HepG2 (cell line): ENCODE data around the gene MRPS7. TPM values are rescaled to one million over a fixed set of nuclear protein-coding genes. Genes with fewer than 3 reads are reported as not detected.

Experiments used
- DPF2 ChIP-seq: sonication (generic); formaldehyde crosslinking; IDR thresholded peaks from 2 replicates; pipeline ENCODE4 v1.4.0; 2020; ENCODE audit warnings: mild to moderate bottlenecking, low read depth, missing genetic modification reagents, borderline replicate concordance
- E2F5 ChIP-seq: sonication (generic); formaldehyde crosslinking; conservative IDR thresholded peaks from 2 replicates; pipeline ENCODE4 v1.4.0; 2020; ENCODE audit warnings: missing genetic modification reagents
- ETS1 ChIP-seq: sonication (generic); formaldehyde crosslinking; IDR thresholded peaks from 2 replicates; pipeline ENCODE4 v1.4.0; 2020; ENCODE audit warnings: missing genetic modification reagents
- EZH2 ChIP-seq: conservative IDR thresholded peaks from 2 replicates; pipeline ENCODE4 v1.6.1; 2012; ENCODE audit warnings: mild to moderate bottlenecking, low read depth, low read length, moderate library complexity
- HHEX ChIP-seq: IDR thresholded peaks from 2 replicates; pipeline ENCODE4 v1.6.1; 2016; ENCODE audit warnings: control low read depth
- HNF1B ChIP-seq: sonication (generic); formaldehyde crosslinking; IDR thresholded peaks from 2 replicates; pipeline ENCODE4 v1.5.1; 2020; ENCODE audit warnings: mild to moderate bottlenecking, moderate library complexity, missing genetic modification reagents
- MAFK ChIP-seq, 2 experiments: IDR thresholded peaks in 1 of 2; conservative IDR thresholded peaks in 1 of 2; 2 replicates each; pipeline ENCODE4 v1.6.1; 2011; ENCODE audit warnings: improper control_type of control experiment in 2 of 2, low read length in 2 of 2
- MED8 ChIP-seq: sonication (generic); formaldehyde crosslinking; IDR thresholded peaks from 2 replicates; pipeline ENCODE4 v1.8.1; 2023; ENCODE audit warnings: mild to moderate bottlenecking, missing genetic modification reagents; ENCODE audit not compliant: insufficient replicate concordance
- MZF1 ChIP-seq: sonication (generic); formaldehyde crosslinking; IDR thresholded peaks from 2 replicates; pipeline ENCODE4 v1.8.1; 2023; ENCODE audit warnings: mild to moderate bottlenecking, missing genetic modification reagents, borderline replicate concordance
- NR3C1 ChIP-seq: sonication (generic); formaldehyde crosslinking; IDR thresholded peaks from 2 replicates; pipeline ENCODE4 v1.4.0; 2020; ENCODE audit warnings: missing genetic modification reagents
- SMARCE1 ChIP-seq: fragments of 450-650 bp; IDR thresholded peaks from 2 replicates; pipeline ENCODE4 v1.6.1; 2017; ENCODE audit warnings: borderline replicate concordance
- SNAI1 ChIP-seq: sonication (generic); formaldehyde crosslinking; IDR thresholded peaks from 2 replicates; pipeline ENCODE4 v1.5.0; 2020; ENCODE audit warnings: mild to moderate bottlenecking, missing genetic modification reagents, borderline replicate concordance
- ZBTB34 ChIP-seq: sonication (generic); formaldehyde crosslinking; IDR thresholded peaks from 2 replicates; pipeline ENCODE4 v1.8.0; 2022; ENCODE audit warnings: mild to moderate bottlenecking, missing genetic modification reagents
- ZFP41 ChIP-seq: sonication (generic); formaldehyde crosslinking; IDR thresholded peaks from 2 replicates; pipeline ENCODE4 v1.4.0; 2020; ENCODE audit warnings: mild to moderate bottlenecking, missing genetic modification reagents, borderline replicate concordance
- ZNF3 ChIP-seq: IDR thresholded peaks from 2 replicates; pipeline ENCODE4 v1.7.0; 2017; ENCODE audit warnings: inconsistent platforms
- ZNF703 ChIP-seq: sonication (generic); formaldehyde crosslinking; IDR thresholded peaks from 2 replicates; pipeline ENCODE4 v1.5.1; 2020; ENCODE audit warnings: missing genetic modification reagents, mild to moderate bottlenecking, moderate library complexity, borderline replicate concordance
- ZNF792 ChIP-seq: IDR thresholded peaks from 2 replicates; pipeline ENCODE4 v1.6.1; 2016
- polyA plus RNA-seq, 8 experiments: library from polyadenylated mRNA; depleted of rRNA in 3 of 8; stranded (reverse) in 7 of 8; unstranded in 1 of 8; fragments of >200 nt; fragmentation: Illumina TruSeq in 4 of 8; extraction: Trizol in 4 of 8; gene quantifications; 2 replicates each; pipeline versions ENCODE4 v1.2.1 to v1.2.3, GENCODE V29; 2011 to 2016; ENCODE audit warnings: low read depth in 4 of 8, missing spikeins in 1 of 8, mixed read lengths in 1 of 8; ENCODE audit not compliant: insufficient read depth in 1 of 8
- total RNA-seq, 5 experiments: library from RNA; depleted of rRNA; stranded (reverse); fragments of >200 nt; fragmentation: Illumina TruSeq; extraction: Trizol; gene quantifications; 2 replicates each; pipeline ENCODE4 v1.2.3, GENCODE V29; 2016; ENCODE audit warnings: low read depth in 1 of 5
- TF ChIP-seq, protein P1 (sequence below): IDR thresholded peaks from 2 replicates; pipeline ENCODE4 v1.6.1; 2012; ENCODE audit warnings: inconsistent platforms
- TF ChIP-seq, protein P2 (sequence below): sonication (generic); formaldehyde crosslinking; IDR thresholded peaks from 2 replicates; pipeline ENCODE4 v1.5.1; 2020; ENCODE audit warnings: mild to moderate bottlenecking, missing genetic modification reagents

Gene MRPS7
- total and polyA plus RNA-seq, 2 of the 13 experiments (the other 11 are each of a cell fraction or from before 2014, with no cell fraction given): 97.0 to 162 TPM

GRCh38 chr17:75295201-75296158 is 33.8 kb downstream of the MRPS7 start (continued):
- TF ChIP-seq ETS1 (CRISPR knock-in tag) (no peak), ZBTB34 (CRISPR knock-in tag) (peak; percentile 76; the same call in 1 of the 2 replicates), EZH2 (no peak), ZNF3 (CRISPR knock-in tag) (peak; percentile 71; the same call in 1 of the 2 replicates), ZFP41 (CRISPR knock-in tag) (no peak), ZNF792 (peak; percentile 89; the same call in 1 of the 2 replicates), NR3C1 (CRISPR knock-in tag) (no peak), DPF2 (CRISPR knock-in tag) (peak; percentile 86), SNAI1 (CRISPR knock-in tag) (no peak), HNF1B (peak; percentile 81), ZNF703 (CRISPR knock-in tag) (no peak; the same call in 1 of the 2 replicates), SMARCE1 (no peak), MED8 (CRISPR knock-in tag) (no peak), HHEX (CRISPR knock-in tag) (peak; percentile 70; the same call in 1 of the 2 replicates), MZF1 (no peak), MAFK (conservative IDR thresholded peaks at IDR 0.05 in 1 of 2, IDR thresholded peaks at IDR 0.05 in 1 of 2; ENCODE audit: low read length in 2 of 2) (no peak), E2F5 (CRISPR knock-in tag) (no peak)
- TF ChIP-seq, protein P1, sequence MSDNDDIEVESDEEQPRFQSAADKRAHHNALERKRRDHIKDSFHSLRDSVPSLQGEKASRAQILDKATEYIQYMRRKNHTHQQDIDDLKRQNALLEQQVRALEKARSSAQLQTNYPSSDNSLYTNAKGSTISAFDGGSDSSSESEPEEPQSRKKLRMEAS: peak; percentile 79; the same call in 1 of the 2 replicates
- TF ChIP-seq, protein P2, sequence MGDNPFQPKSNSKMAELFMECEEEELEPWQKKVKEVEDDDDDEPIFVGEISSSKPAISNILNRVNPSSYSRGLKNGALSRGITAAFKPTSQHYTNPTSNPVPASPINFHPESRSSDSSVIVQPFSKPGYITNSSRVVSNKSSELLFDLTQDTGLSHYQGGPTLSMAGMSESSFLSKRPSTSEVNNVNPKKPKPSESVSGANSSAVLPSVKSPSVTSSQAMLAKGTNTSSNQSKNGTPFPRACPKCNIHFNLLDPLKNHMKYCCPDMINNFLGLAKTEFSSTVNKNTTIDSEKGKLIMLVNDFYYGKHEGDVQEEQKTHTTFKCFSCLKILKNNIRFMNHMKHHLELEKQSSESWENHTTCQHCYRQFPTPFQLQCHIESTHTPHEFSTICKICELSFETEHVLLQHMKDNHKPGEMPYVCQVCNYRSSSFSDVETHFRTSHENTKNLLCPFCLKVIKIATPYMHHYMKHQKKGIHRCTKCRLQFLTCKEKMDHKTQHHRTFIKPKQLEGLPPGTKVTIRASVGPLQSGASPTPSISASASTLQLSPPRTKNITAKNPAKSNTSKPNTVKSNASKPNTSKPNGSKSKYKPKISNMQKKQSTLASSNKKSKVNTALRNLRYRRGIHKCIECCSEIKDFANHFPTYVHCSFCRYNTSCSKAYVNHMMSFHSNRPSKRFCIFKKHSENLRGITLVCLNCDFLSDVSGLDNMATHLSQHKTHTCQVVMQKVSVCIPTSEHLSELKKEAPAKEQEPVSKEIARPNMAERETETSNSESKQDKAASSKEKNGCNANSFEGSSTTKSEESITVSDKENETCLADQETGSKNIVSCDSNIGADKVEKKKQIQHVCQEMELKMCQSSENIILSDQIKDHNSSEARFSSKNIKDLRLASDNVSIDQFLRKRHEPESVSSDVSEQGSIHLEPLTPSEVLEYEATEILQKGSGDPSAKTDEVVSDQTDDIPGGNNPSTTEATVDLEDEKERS (CRISPR knock-in tag): no peak
